Measurements from ENCODE around the gene SLC39A11.
"Not testable (repeated sequence)": the region's sequence is repeated elsewhere in the genome, so short reads cannot be mapped to it uniquely, and the experiment has no call there.

SLC39A11 gene

GRCh38 chr17:72665852-72666851 lies 426.3 kb downstream of the SLC39A11 start:
- DNase-seq, result peak; percentile 27

GRCh38 chr17:72662827-72663190 lies 429.7 kb downstream of the SLC39A11 start:
- no peak for DNase-seq

- no peak for DNase-seq
Measured at GRCh38 chr17:72661945-72662826, 430.3 kb downstream of the SLC39A11 start.

- DNase-seq, result peak; percentile 84
Measured at GRCh38 chr17:72661116-72661944, 431.2 kb downstream of the SLC39A11 start.

DNA sequence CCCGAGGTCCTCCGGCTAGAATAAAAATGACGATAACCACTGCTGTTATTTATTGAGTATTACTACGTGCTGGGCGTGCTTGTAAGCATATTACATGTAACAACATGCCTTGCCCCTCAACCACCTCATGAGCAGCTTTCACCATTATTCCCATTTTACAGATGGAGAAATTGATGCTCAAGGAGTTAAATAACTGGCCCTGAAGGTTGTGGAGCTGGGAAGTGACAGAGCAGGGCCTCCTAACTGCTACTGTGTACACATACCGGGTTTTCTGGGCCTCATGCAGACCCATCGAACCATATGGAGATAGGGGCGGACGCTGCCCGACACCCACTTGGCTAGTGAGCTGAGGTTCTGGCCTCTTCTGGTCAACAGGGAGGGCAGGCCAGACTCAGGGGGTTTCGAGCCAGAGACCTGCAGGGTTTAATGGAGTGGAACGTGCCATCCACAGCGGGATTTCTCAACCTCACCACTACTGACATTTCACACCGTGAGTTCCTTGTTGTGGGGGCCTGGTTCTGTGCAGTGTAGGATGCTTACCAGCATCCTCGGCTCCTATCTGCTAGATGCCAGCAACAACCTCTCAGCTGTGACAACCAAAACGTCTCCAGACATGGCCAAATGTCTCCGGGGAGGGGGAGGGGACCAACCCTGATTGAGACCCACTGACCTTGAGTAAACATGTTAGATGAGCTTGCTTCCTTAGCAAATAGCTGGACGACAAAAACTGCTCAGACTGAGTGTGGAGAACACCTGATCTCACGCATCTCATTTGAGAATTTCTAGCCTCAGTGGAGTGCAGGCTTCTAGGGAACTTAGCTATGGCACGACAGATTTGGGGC lies 432.0 kb downstream of the SLC39A11 start:
- no peak for DNase-seq

- DNase-seq, result no peak
Measured at GRCh38 chr17:72659811-72660210, 432.7 kb downstream of the SLC39A11 start.

DNA sequence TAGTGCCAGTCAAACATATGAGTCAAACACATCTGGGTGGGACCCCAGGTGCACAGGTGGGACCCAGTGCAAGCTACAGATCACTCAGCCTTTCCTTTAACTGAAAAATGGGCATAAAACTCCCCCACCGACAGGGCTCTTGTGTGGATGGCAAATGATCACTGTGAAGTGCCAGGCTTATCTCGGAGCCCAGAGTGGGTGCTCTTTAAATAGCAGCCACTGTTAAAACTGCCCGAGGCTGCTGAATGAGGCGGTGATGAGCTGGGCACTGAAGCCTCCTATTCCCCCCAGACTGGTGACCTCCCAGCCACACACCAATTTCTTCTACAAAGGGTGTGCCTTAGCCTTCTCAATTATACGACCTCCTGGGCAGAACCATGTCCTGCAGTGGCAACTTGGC lies 433.8 kb downstream of the SLC39A11 start:
- DNase-seq, result no peak

DNA sequence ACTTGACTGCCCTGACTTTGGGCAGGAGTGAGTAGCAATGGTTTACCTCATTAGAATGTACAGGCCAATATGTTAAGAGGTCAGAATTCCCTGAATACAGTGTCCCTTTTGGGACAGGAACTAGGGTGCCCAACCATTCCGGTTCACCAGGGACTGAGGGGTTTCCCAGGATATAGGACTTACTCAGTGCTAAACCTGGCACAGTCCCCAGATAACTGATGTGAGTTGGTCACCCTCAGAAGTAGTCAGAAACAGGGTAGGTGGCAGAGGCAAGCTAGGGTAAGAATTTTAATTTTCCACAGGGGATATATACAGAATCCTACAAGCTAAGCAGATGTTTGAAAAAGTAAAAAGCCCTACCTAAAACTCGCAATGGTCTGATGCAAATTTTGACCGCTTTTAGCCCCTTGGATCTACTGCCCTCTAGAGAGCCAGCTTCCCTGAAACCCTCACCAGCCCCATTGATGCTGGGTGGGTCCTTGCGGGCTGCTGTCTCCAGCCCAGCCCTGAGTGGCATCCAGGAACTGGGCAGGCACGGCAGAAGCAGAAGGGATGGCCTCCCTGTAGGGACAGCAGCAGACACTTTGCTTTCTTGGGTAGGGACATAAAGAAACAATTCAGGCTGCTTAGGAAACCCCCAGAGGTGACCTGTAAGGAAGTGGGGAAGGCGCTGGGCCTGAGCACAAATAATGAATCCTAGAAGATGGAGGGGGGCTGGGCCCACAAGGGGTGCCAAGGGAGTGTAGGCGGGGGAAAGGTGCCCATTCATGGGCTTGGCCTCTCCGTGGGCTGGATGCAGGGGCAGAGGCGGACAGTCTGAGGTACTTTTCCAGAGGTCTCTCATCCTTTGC lies 434.8 kb downstream of the SLC39A11 start:
- DNase-seq, result no peak

DNA sequence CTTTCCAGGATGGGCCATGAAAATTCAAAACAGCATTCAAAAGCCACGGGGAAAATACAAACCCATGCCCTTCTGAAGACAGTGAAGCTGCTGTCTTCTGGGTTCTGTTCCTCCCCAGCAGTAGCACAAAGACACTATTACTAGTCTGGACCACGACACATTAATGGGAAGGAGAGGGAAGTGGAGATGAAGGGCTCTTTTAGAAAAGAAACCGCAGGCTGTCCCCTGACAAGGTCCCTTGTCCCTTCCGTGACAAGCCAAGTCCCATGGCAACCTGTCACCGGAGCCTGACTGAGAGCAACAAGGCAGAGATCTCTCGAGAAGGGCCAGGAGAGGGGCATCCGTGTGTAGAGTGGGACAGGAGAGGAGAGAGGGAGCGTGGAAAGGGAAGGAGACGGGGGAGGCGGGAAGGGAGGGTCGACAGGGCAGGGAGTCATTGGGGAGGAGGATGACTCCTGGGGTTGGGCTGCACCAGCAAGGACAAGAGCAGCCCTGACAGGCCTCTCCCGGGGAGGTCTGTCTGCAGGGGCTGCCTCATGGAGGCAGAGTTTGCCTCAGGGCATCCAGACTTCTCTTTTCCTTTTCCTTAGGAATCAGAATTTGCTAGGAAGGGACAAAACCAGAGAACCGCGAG lies 436.2 kb downstream of the SLC39A11 start:
- DNase-seq, result no peak

DNA sequence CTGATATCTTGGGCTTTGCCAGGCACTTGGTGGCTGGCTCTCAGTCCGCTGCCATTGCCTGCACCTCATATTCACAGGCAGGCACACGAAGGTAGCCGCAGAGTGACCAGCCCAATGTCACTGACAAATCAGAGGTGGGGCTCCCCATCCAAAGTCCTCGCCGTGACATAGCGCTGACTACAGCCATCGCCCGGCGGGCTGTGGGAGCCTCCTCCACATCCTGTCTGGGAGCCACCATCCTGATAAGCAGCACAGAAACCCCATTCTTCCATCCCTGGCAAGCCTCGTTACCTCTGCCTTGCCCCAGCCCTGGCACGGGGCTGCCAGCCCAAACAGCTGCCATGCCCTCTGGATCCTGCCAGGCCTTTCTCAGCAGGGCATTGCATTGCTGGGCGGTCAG lies 437.8 kb downstream of the SLC39A11 start:
- DNase-seq, result no peak

GRCh38 chr17:72651988-72652387 lies 440.5 kb downstream of the SLC39A11 start:
- DNase-seq, result no peak

GRCh38 chr17:72648702-72649101 lies 443.8 kb downstream of the SLC39A11 start:
- no peak for DNase-seq

GRCh38 chr17:72646176-72646575 lies 446.3 kb downstream of the SLC39A11 start:
- DNase-seq, result no peak

- no peak for DNase-seq
Measured at GRCh38 chr17:72644492-72644891, 448.0 kb downstream of the SLC39A11 start.

DNA sequence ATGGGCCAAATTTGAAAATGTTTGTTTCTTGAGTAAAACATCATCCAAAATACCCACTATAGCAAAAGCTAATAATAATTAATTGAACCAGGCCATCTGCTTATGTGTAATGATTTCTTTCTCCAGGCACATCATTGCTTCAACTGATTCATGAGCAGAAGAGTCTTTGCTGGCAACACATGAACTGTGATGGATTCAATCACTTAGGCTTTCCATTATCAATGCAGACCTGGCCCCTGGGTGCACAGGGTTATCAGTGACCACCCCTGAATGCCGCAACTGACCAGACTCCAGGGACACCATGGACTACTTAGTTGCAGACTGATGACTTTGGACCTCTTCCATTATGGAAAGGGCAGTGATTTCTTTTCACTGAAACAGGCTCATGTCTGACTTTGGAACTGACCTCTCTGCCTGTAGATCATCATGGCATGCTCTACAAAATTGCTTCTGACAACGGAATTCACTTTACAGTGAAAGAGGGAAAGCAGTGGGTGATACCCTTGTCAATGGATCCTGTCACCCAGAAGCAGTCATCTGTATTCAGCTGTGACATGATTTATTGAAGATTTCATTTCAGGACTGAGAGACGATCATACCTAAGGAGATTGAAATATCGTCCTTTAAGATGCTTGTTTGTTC lies 448.8 kb downstream of the SLC39A11 start:
- no peak for DNase-seq

DNA sequence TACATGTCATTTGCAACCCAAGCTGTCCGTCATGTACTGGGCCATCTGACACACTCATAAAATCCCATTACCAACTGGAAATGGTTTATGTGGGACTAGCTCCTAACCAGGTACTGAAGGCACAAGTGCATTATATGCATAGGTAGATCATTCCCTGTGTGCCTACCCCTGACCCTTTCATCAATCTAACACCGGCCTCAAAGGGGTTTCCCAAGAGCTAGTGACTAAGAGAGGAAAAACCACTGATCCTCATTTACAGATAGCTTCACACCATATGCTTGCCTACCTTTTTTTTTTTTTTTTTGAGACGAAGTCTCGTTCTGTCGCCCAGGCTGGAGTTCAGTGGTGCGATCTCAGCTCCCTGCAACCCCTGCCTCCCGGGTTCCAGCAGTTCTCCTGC lies 449.8 kb downstream of the SLC39A11 start:
- DNase-seq, result no peak

GRCh38 chr17:72640415-72641165 lies 451.9 kb downstream of the SLC39A11 start:
- DNase-seq, result peak; percentile 78

DNA sequence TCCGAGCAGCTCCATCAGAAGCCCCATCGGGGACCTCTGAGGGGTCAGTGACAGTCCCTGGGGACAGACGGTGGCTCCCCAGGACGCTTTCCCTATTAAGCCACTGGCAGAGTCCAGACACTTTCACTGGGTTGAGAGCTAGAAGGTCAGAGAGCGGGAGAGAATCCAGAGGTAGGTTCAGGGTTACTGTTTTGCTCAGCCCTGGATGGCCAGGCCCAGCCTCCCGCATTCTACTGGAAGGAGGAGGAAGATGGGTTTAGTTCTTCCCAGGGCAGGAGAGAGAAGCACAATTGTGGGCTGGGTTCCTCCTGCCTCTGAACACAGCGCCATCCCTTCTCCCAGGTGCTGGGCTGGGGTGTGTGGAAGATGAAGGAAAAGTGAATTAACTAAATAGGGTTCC lies 452.8 kb downstream of the SLC39A11 start:
- DNase-seq, result no peak

DNA sequence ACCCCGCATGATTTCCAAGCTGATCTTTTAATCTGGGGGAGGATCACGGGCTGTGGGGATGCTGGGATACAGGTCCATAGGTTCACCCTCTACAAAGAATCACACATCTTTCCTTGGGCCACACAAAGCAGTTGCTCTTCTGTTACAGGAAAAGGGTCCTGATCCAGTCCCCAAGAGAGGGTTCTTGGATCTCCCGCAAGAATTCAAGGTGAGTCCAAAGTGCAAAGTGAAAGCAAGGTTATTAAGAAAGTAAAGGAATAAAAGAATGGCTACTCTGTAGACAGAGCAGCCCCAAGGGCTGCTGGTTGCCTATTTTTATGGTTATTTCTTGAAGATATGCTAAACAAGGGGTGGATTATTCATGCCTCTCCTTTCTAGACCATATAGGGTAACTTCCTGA lies 453.6 kb downstream of the SLC39A11 start:
- DNase-seq, result not testable (repeated sequence)

Measured in COR-L47 (cell line).